Uterus (tissue), 2 donors: ENCODE data around the gene ATP8A2.

Experiments
- CTCF ChIP-seq, 4 experiments: fragments of 200-600 bp in 2 of 4; fragments of 450-650 bp in 2 of 4; sonication (generic) in 2 of 4; IDR thresholded peaks; one replicate each; pipeline ENCODE4 v1.5.1; 2016 to 2019; ENCODE audit warnings: antibody characterized with exemption in 4 of 4, mild to moderate bottlenecking in 2 of 4, moderate library complexity in 1 of 4
- POLR2A ChIP-seq, 2 donors: fragments of 450-650 bp; IDR thresholded peaks; one replicate each; pipeline ENCODE4 v1.6.1; 2016; ENCODE audit warnings: antibody characterized with exemption in 2 of 2, mild to moderate bottlenecking in 1 of 2, moderate library complexity in 1 of 2

GRCh38 chr13:26047040-26047439 is 675.3 kb downstream of the ATP8A2 start:
- TF ChIP-seq POLR2A (IDR thresholded peaks at IDR 0.05) = no peak
- no peak for TF ChIP-seq CTCF (IDR thresholded peaks at IDR 0.05)
